ENCODE measurements around the gene ARID5A. TPM values are rescaled to one million over a fixed set of nuclear protein-coding genes. Genes with fewer than 3 reads are reported as not detected.

ARID5A gene
- total RNA-seq, 1 experiment from 2014 or later, result 3.2 TPM

DNA sequence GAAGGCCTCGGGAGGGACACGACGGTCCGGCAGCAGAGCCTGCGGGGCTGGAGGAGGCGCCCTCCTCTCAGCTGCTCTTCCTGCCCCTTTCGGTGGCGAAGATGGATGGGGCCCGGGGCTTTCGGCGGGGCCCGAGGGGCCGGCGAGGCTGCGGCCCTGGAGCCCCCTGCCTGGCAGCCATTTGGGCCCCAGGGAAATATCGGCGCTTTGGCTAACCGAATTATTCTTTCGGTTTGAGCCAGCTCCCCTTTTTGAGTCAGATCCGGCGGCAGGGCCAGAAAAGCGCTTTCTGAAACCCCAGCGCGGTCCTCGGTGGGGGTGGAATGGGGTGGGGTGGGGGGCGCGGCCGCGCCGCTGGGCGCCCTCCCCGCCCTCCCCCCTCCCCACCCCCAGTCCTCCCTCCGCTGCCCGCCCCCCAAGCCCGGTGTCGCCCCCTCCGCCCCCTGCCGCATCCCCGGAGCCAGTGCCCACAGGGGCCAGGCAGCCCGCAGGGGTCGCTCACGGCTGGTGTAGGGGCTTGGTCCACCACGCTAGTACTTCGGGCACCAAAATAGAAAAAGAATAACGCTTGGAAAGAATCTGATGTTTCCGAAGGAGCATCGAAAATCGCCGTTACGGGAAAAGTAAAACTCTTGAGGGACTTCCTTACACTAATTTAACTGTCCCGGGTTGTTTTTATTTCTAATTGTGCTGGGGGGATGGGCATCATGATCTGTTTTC, 9.1 kb upstream of the ARID5A start:
- DNase-seq (ENCODE audit: low spot score), result no peak

DNA sequence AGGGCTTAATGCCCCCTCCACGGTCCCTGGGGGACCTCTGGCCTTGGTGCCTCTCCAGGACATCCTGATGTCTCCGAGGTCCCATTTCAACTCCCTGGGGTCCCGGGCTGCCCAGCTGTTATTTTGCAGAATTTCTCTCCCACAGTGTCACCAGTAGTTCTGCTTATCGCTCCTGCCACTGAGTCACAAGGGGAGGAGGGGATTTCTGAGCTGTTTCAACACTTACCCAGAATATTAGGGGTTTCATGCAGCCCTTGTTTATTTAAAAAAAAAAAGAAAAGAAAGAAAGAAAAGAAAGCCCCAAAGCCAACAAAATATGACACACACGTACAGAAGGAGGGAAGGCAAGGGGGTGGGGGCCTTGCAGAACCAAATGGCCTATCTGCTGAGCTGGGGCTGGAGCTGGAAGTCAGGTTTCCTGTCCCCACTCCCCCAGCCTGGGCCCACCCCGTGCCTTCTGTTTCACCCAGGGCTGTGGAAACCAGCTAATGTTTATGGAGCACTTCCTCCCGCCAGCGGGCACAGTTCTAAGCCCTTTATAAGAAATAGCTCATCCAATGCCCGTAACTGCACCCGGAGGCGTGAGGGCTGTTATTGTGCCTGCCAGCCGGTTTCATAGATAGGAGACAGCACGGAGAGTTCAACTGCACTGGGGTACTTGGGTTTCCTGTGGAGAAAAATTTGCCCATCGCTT, 8.4 kb upstream of the ARID5A start:
- DNase-seq (ENCODE audit: low spot score), result no peak

DNA sequence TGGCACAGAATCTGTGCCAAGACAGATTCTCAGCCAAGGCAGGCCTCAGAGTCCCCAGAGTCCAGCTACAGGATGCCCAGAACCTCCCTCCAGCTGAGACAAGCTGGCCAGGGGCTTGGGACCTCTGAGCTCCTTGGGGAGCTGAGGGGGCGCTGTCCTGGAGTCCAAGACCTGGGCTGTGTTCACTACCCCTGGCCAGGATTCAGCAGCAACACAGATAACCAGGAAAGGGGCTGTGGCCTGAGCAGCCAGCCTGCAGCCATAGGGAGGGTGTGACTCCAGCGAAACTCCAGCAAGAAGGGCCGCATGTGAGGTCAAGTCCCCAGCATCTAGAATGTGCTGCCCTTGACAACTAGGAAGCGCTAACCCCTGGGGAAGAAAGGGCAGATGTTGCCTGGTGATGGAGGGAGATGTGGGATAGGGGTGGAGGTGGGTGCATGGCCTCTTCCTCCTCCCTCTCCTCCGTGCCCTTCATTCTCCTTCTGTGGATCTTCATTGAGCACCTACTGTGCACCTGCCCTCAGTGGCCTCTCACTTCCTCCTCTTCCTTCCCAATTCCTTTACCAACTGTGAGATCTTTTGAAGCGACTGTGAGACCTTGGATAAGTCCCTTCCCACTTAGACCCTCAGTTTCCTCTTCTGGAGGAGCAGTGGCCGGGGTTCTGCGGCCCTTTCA, 7.7 kb upstream of the ARID5A start:
- no peak for DNase-seq (ENCODE audit: low spot score)

DNA sequence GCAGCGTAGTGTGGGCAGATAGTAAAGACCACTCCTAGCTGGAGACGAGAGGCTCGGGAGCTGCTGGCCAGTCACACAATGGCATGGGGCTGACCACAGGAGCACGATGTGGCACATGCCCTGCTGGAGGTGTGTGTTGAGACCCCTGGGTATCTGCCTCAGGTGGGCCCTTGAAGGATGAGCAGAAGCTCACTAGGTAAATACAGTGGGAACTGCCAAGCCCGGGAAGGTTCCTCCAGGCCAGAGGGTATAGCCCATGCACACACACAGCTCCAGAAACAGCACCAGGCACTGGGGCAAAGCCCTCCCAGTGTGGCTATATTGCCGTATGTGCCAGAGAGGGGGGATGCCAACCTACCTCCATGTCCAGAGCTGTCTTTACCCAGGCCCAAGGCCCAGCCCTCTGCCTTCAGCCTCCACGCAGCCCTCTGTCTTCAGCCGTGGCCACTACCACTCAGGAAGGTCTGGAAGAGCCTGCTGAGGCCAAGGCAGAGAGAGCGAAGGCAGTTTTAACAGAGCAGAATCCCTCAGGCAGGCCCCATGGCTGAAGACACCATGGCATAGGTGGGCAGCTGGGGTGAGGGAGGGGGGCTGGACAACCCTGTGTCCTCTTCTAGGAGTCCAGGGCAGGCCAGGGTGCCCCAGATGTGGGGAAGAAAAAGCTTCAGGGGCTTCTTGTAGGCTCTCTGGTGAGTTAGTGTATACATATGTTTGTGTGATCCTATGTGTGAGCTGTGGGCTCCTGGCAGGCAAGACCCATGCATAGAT, 7.0 kb upstream of the ARID5A start:
- no peak for DNase-seq (ENCODE audit: low spot score)

DNA sequence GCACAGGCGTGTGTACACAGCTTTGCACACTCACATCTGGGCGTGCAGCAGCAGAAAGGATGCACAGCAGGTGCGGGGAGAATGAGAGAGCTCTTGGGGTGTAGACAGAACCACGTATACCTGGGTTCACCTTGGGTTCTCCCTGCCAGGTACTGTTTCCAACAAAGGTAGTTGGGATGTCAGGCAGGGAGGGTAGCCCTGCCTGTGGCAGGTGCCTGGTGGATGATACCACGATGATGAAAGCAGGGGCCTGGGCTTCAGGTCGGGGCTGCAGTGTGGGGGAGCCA, 6.5 kb upstream of the ARID5A start:
- no peak for DNase-seq (ENCODE audit: low spot score)

DNA sequence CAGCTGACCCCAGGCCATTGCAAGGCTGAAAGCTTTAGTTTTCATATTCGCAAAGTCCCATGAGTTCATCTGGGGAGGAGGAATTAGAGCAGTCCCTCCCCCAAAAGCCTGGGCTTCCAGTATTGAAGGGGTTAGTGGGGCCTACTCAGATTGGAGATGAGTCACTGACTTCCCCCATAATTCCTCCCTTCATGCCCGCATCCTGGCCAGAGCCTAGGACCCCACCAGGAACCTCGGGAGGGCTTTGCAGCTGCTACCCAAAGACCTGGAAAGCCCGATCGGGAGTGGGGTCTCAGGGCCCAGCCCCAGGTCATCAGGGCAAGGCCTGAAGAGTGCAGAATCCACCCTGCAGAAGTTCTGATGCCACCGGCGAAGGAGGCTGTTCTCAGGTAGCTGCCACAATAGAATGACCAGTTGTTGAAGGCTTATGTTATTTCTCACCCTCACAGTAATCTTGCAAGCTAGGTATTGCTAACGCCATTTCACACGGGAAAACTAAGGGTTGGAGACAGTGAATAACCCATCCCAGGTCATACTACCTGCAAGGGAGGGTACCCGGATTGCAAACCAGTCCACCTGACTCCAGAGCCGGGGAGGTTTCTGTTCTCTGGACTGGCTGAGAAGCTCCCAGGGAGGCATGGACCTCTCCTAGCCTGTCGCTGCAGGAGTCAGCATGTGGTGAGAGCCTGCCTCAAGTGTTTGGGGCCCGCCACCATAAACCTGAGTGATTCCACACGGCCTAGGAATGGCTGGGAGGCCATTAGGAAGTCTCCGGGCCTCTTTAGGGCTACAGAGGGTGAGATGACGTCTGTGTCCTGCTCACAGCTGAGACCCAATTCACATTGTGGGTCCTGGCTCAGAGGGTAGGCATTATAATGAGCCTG, 5.8 kb upstream of the ARID5A start:
- no peak for DNase-seq (ENCODE audit: low spot score)

DNA sequence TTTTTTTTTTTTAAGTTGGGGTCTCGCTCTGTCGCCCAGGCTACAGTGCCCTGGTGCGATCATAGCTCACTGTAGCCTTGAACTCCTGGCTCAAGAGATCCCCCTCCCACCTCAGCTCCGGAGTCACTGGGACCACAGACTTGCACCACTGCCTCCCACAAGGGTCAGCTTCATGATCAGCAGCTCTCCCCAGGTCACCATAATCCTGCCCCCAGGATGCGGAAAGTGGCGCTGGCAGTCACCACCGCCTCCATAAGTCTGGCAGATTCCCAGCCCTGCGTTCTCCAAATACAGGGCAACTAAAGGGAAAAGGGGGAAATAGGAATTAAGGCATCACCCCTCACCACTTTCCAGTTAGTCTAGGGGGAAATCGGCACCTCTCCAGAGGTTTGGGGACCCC, 5.2 kb upstream of the ARID5A start:
- no peak for DNase-seq (ENCODE audit: low spot score)

DNA sequence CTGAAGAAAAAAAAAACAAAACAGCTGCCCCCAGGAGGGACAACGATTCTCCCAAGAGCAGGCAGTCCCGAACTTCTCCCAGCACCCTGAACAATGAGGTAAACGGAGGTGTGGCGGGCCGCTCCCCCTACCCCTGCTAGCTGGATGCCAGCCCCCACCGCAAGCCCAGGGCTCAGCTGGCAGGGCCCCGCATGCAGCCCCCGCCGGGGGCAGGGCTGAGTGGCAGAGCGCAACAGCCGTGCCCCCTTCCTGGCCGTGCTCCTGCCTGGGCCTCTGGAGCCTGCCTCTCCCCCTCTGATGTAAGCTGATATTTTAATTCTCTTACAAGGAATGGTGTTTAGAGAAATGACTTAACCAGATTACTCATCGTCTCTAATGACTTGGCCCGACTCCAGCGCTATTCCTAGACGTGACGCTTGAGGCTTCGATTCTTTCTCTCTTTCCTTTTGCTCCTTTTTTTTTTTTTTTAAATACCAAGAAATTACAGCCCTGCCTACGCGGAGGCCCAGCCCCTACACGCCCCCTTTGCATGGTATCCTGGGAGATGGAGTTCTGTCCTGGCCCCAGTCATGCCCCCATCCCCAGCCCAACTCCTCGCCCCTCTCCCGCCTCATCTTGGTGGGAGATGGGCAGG, 4.6 kb upstream of the ARID5A start:
- DNase-seq (ENCODE audit: low spot score), result peak; percentile 96

DNA sequence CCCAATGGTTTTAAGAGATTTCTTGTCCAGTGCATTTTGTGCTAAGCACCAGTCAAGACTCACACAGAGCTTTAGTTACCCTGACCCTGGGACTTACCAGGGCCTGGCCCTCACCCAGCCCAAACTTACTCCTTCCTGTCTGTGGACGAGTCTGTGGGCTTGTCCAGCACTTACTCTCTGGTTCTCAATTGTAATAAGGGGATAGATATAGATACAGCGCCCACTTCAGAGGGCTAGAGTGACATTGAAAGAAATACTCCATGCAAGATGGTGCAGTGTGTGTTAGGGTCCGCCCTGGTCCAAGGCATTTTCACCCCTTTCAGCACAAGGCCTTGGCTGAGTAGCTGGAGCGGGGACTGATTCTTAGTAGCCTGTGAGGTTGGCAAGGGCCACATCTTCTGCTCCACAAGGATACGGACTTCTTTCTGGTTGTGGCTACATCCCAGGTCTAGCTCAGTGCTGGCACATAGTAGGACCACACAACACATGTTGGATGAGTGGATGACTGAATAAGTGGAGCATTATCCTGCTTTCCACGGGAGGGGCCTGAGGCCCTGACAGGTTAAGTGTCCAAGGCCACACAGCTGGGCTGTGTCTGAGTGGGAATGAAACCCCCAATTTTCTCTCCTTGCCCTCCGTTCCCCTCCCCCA, 3.8 kb upstream of the ARID5A start:
- no peak for DNase-seq (ENCODE audit: low spot score)

DNA sequence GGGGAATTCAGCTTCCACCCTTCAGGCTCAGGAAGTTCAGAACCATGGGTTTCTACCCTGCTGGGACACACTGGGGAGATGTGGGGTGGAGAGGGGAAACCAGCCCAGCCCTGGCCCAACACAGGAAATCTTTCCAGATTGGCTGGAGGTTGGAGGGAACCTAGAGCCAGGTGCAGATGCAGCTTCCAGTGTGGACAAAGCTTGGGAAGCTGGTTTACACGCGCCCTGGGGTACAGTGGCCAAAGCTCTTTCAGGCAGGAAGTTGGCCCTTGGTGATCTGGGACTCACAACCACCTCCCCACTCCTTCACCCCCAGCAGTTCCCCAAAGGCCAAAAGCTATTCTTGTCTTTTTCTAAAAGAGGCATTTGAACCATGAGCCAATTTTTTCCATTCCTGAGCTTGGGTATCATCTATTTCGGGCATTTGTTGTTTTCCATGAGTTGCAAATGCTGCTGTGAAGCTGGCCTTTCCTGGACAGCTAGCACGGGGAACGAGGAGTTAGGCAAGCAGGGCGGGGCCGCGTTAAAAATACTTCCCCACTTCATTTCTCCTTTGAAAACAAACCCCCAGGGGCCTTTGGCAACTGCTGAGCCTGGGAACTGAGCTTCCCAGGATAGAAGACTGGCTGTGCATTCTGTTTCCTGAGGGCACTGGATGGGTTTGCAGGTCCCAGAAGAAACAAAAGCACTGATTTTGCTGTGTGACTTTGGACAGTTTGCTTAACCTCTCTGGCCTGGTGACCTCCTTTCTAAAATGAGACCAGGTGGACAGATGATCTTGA, 3.1 kb upstream of the ARID5A start:
- no peak for DNase-seq (ENCODE audit: low spot score)

DNA sequence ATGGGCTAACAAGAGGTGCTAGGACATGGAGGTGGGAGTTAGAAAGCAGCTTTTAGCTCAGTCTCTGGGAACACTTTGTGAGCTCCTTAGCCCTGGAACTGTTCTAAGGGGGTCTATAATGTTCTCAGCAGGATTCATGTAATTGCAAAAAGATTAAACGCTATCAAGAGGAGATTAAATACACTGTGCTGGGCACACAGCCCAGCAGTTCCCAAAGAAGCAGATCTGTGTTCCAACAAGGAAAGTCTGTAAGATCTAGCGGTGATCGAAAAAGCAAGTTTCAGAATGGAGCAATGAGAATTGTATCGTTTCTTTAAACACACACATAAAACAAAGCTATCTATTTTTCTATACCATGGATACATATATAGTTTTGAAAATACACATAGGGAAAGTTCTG, 2.4 kb upstream of the ARID5A start:
- DNase-seq (ENCODE audit: low spot score), result no peak

DNA sequence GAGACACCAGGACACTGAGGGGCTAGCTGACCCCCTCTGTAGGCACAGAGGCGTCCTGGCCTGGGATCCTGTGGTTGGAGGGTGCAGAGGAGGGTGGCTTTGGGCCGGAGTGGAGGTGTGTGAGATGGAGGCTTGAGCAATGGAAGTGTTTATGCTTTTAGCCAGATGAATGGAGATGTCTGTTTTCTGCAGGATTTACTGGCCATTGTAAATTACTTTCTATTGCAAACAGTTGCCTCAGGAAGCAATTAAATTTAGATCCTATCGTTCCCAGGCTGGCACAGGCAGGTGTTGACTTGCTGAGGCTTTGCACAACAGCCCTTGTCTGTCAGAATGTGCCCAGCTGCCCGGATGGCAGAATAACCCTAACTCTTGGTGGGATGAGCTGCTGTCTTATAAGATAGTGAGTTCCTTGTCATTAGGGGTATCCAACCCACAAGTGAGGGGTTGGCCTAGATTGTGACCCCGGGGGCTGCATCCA, 1.8 kb upstream of the ARID5A start:
- no peak for DNase-seq (ENCODE audit: low spot score)

DNA sequence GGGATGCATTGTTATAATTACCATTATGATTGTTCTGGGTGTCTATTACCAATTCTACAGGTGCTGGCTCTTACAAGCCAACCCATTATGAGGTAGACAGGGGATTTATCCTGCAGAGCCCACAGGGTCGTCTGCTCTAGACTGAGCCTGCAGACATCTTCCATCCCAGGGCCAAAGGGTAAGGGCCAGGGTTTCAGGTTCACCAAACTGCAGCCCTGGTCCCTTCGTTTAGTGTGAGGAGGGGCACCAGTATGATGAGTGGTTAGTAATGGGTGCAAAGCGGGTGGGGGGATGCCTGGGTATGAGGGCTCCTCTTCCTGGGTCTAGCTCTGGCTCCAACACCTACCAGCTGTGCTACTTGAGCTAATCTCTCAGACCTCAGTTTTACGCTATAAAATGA, 1.2 kb upstream of the ARID5A start:
- no peak for DNase-seq (ENCODE audit: low spot score)

DNA sequence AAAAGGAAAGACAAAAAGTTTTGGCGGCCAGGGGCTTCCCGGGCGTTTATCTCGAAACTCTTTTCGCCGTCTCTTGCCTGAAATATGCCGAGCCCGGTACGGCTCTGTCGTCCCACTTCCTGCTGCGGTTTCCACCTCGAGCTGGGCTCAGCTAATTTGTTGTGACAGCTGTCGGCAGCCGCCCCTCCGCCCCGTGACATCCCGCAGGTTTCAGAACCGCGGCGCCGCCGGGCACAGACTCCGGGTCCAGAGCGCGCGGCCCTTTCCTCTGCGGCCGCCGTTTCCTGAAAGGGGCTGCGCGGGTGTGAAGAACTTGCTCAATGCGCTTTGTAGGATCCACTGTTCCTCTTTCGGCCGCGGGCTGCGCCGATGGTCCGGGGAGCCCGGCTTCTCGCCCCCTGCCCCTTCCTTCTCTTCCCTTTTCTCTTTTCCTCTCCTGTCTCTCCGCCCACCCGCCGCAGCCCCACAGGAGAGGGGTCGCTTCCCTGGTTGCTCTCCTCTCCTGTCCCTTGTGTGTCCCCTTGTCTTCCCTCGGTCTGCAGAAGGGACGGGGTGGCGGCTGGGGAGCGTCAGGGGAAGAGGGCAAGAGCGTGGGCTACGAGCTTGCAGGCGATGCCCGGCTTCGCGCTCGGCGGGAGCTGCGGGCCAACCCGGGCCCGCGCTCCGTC, 648 bp downstream of the ARID5A start:
- DNase-seq (ENCODE audit: low spot score), result peak; percentile 29

DNA sequence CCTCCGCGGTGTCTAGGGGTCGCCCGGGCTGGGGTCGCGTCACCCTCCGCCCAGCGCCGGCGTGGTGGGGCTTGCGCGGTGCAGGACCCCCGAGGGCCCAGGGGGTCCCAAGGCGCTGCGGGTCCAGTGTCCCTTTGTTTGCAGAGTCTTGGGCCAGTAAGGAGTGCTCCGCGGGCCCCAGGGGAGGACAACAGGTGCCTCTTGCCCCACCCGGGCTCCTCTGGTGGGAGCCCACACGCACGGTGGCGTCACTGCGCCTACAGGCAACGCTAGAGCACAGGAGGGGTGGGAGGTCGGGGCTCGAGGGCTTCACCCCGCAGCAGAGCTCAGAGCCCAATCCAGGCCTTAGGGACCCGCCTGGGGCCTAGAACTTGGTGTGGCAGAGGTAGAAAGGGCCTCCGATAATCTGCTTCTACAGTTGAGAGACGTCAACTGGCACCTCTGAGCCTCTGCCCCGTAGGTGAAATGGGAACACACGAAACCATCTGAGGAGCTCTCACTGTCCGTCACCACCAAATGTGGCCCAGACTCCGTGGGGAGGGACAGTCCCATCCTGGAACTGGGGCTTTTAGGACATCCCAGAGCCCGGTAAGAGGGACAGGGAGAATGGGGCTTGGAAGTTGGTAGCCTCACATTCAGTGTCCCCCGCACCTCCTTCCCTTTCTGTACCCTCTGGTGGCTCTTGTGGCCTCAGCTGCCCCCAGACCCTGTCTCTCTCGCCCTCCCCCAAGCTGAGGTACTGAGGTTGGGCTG, 1.4 kb downstream of the ARID5A start:
- DNase-seq (ENCODE audit: low spot score), result no peak

DNA sequence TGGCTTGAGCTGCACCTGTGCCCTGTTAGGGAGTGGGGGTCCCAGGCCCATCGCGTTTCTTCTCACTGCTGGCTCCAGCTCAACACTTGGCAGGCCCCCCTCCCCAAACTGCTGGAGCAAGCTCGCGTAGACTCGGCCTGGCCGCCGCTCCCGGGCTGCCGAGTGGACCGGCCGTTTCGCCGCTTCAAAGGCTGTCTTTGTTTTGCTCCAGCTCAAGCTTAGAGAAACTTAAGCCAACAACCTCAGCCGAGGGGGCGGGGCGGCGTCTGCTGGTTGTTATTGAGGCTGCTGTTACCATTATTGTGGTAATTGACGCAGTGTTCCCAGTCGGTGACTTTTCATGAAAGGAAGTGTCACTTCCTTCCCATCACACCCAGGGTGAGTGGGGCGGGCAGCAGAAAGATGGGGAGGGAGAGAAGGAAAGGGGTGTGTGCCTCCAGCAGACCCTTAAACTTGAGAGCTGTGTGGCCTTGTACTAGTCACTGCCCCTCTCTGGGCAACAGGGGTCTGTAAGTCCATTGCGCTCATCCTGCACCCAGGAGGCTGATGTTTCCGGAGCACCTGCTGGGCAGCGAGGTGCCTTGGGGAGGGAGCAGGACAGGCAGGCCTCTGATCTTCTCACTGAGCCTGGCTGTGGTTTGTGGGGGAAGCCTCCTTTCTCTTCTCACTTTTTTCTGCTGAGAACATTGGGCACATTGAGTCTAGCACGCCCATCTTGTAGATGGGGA, 2.1 kb downstream of the ARID5A start:
- no peak for DNase-seq (ENCODE audit: low spot score)

DNA sequence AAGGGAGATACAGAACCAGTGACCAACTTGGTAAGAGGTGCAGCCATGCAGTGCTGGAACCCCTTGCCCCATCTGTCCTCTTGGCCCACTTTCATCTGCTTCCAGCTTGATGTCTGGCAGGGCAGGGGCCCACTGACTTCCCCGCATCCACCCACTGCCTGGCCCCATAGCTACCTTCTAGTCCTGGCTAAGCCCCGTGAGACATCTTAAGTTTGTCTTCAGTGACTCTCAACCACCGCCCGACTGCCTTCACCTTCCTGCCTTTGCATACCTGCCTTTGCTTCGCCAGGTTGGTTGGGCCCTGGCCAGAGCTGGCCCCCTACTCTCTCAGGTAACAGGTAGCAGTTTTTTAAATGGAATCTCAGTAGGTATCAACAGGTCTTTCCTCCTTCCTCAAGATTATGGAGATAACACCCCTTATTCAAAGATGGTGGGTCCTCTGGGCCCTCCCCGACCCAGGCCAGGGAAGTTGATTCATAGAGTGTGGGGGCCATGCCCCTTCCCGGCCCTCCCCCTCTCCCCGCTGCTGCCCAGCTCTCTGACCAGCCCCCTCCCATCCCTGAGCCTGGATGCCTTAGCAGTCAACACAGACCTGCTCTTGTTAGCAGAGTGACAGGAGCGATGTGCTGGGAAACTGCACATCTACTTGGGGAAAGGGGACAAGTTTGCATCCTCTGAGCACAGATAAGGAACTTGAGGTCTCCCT, 2.8 kb downstream of the ARID5A start:
- DNase-seq (ENCODE audit: low spot score), result no peak

Data from HT-29 (cell line).